B cell (primary cell): ENCODE measurements around the gene TLE2. TPM values are rescaled to one million over a fixed set of nuclear protein-coding genes. Genes with fewer than 3 reads are reported as not detected.
"Not testable (repeated sequence)": the region's sequence is repeated elsewhere in the genome, so short reads cannot be mapped to it uniquely, and the experiment has no call there.

ENCODE experiments used
- ATAC-seq: fragments of 200-7000 bp; cut with Tn5 transposase; one replicate; pipeline ENCODE4 v1.10.0; 2021; ENCODE audit warnings: low read depth, mild to moderate bottlenecking, moderate number of reproducible peaks, moderate library complexity
- CTCF ChIA-PET: fragments of 350-600 bp; sonication (Branson Sonifier 250); formaldehyde crosslinking; loops from one replicate; lab custom pipeline; 2021; ENCODE audit warnings: antibody characterized with exemption, inconsistent platforms; lab: Charles Lee
- POLR2A ChIA-PET: fragments of 350-600 bp; sonication (Branson Sonifier 250); formaldehyde crosslinking; loops from one replicate; lab custom pipeline; 2021; ENCODE audit warnings: antibody characterized with exemption; lab: Charles Lee
- DNase-seq: peaks from one replicate; pipeline ENCODE4 v3.0.0; 2013
- H2AFZ ChIP-seq: 2 replicates; pipeline ENCODE4 v1.6.1; 2012; ENCODE audit warnings: mild to moderate bottlenecking, low read depth, low read length; ENCODE audit not compliant: insufficient read depth, poor library complexity, severe bottlenecking
- H3K27ac ChIP-seq, 2 donors: 1 replicate in 1 of 2; 2 replicates in 1 of 2; pipeline ENCODE4 v1.5.1; 2012 to 2013; ENCODE audit warnings: low read length in 2 of 2, mild to moderate bottlenecking in 2 of 2, moderate library complexity in 1 of 2
- H3K27me3 ChIP-seq, 4 experiments: fragments of 200-600 bp in 1 of 4; sonication (generic) in 1 of 4; replicated peaks in 1 of 4; 1 replicate in 2 of 4; 2 replicates in 2 of 4; pipeline versions ENCODE4 v1.6.1 to v1.7.0; 2013 to 2016; ENCODE audit warnings: low read length in 3 of 4, mild to moderate bottlenecking in 2 of 4, mixed read lengths in 1 of 4, moderate library complexity in 1 of 4; ENCODE audit not compliant: insufficient read depth in 4 of 4, control insufficient read depth in 3 of 4; ENCODE audit errors: control extremely low read depth in 1 of 4
- H3K36me3 ChIP-seq, 2 experiments: replicated peaks in 1 of 2; 1 replicate in 1 of 2; 2 replicates in 1 of 2; pipeline versions ENCODE4 v1.6.1 to v1.7.1; 2013; ENCODE audit warnings: low read length in 1 of 2; ENCODE audit not compliant: insufficient read depth in 2 of 2, control insufficient read depth in 1 of 2; ENCODE audit errors: control extremely low read depth in 1 of 2, extremely low read depth in 1 of 2
- H3K4me1 ChIP-seq, 2 donors: fragments of 200-600 bp in 1 of 2; sonication (generic) in 1 of 2; 1 replicate in 1 of 2; 2 replicates in 1 of 2; pipeline versions ENCODE4 v1.5.1 to v1.6.1; 2013 to 2017; ENCODE audit warnings: low read length in 2 of 2; ENCODE audit not compliant: control insufficient read depth in 2 of 2, insufficient read depth in 2 of 2
- H3K4me2 ChIP-seq: replicated peaks from 2 replicates; pipeline ENCODE3; 2012; ENCODE audit warnings: mild to moderate bottlenecking, low read depth, low read length; ENCODE audit not compliant: poor library complexity, severe bottlenecking
- H3K4me3 ChIP-seq, 5 experiments: fragments of 200-600 bp in 1 of 5; sonication (generic) in 1 of 5; 1 replicate in 3 of 5; 2 replicates in 2 of 5; pipeline versions ENCODE4 v1.5.1 to v1.7.0; 2011 to 2016; ENCODE audit warnings: low read length in 4 of 5, mild to moderate bottlenecking in 4 of 5, low read depth in 2 of 5, control low read depth in 1 of 5, moderate library complexity in 1 of 5; ENCODE audit not compliant: insufficient read depth in 1 of 5; ENCODE audit errors: control extremely low read depth in 1 of 5, extremely low read depth in 1 of 5
- H3K79me2 ChIP-seq: fragments of 200-600 bp; sonication (generic); one replicate; pipeline ENCODE4 v1.6.0; 2016; ENCODE audit warnings: low read length; ENCODE audit not compliant: control insufficient read depth, insufficient read depth
- H3K9ac ChIP-seq: fragments of 200-600 bp; sonication (generic); 2 replicates; pipeline ENCODE4 v1.6.1; 2017; ENCODE audit warnings: mild to moderate bottlenecking, low read length, moderate library complexity
- H3K9me3 ChIP-seq, 3 donors: one replicate each; pipeline versions ENCODE4 v1.6.1 to v1.7.1; 2013; ENCODE audit warnings: low read length in 2 of 3; ENCODE audit not compliant: control insufficient read depth in 2 of 3, insufficient read depth in 1 of 3; ENCODE audit errors: control extremely low read depth in 1 of 3
- H4K20me1 ChIP-seq: 2 replicates; pipeline ENCODE4 v1.6.0; 2012; ENCODE audit warnings: mild to moderate bottlenecking, low read length; ENCODE audit not compliant: insufficient read depth, control insufficient read depth, poor library complexity, severe bottlenecking
- H3K27ac Mint-ChIP-seq: one replicate; pipeline ENCODE4 v1.8.0; 2021; ENCODE audit warnings: mixed read lengths
- H3K27me3 Mint-ChIP-seq: one replicate; pipeline ENCODE4 v1.8.0; 2021; ENCODE audit warnings: mixed read lengths
- H3K4me1 Mint-ChIP-seq: one replicate; pipeline ENCODE4 v1.8.0; 2021; ENCODE audit warnings: mixed read lengths
- H3K4me3 Mint-ChIP-seq: one replicate; pipeline ENCODE4 v1.8.0; 2021; ENCODE audit warnings: mixed read lengths
- H3K9me3 Mint-ChIP-seq: one replicate; pipeline ENCODE4 v1.8.0; 2022; ENCODE audit warnings: mixed read lengths; ENCODE audit not compliant: insufficient read depth
- EZH2 ChIP-seq: IDR thresholded peaks from 2 replicates; pipeline ENCODE4 v1.6.1; 2012; ENCODE audit warnings: borderline replicate concordance, low read depth, mild to moderate bottlenecking, moderate library complexity, low read length; ENCODE audit not compliant: insufficient read depth, poor library complexity, severe bottlenecking
- WGBS: methylation state at CpG from one replicate; pipeline ENCODE4 v1.1.5; 2013; ENCODE audit warnings: missing lambda C conversion rate; ENCODE audit not compliant: insufficient coverage; 5-methylcytosine and 5-hydroxymethylcytosine counted together
- intact Hi-C: fragments of 100-400 bp; cut with micrococcal nuclease; formaldehyde crosslinking; loops from one replicate; pipeline ENCODE4 v1.10.0; 2022
- polyA plus RNA-seq: library from polyadenylated mRNA; depleted of rRNA; stranded (reverse); fragments of >200 nt; gene quantifications from 2 replicates; pipeline ENCODE4 v1.2.3, GENCODE V29; 2012
- total RNA-seq, 2 donors: library from RNA; stranded (reverse); fragments of 120-200 nt in 1 of 2; gene quantifications; 1 replicate in 1 of 2; 2 replicates in 1 of 2; pipeline versions ENCODE4 v1.2.3 to v1.2.4, GENCODE V29; 2013 to 2022
- TF ChIP-seq, protein P1 (sequence below): fragments of 200-600 bp; IDR thresholded peaks from one replicate; pipeline ENCODE4 v1.8.0; 2022; ENCODE audit warnings: antibody characterized with exemption, mild to moderate bottlenecking

The TLE2 gene
- total and polyA plus RNA-seq, 2 donors (not counting 1 experiment from before 2014, with no cell fraction given) = 3.0 to 5.3 TPM

DNA sequence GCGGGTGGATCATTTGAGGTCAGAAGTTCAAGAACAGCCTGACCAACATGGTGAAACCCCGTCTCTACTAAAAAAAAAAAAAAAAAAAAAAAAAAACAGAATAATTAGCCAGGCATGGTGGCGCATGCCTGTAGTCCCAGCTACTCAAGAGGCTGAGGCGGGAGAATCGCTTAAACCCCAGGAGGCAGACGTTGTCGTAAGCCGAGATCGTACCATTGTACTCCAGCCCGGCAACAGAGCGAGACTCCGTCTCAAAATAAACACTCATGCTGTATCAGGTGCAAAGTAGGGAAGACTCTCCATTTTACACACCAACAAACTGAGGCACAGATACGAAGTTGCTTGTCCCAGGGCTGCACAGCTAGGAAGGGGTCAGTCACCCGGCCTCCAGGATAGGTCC is 36.1 kb downstream of the TLE2 start:
- Histone ChIP-seq H3K4me1 (no peaks in the 10 kb centered on the region), H3K9me3 (peaks cover 0 to 3% (median 0%) of the 10 kb centered on the region in 3 donors), H3K79me2 (no peaks in the 10 kb centered on the region), H3K9ac (no peak overlapping the region), H3K4me2 (no peak overlapping the region), H3K27me3 (peaks cover 0 to 3% (median 0%) of the 10 kb centered on the region in 4 experiments), H3K4me3 (no peak overlapping the region), H4K20me1 (no peaks in the 10 kb centered on the region), H3K36me3 (no peaks in the 10 kb centered on the region), H2AFZ (no peak overlapping the region), H3K27ac (no peak overlapping the region)
- CTCF ChIA-PET = no interaction called here
- Mint-ChIP-seq H3K27ac (no peak overlapping the region), H3K9me3 (no peaks in the 10 kb centered on the region), H3K4me3 (no peak overlapping the region), H3K4me1 (no peaks in the 10 kb centered on the region), H3K27me3 (peaks cover 3% of the 10 kb centered on the region)
- POLR2A ChIA-PET = no interaction called here
- intact Hi-C loops = no loop called here
- no peak for DNase-seq
- TF ChIP-seq, protein P1, sequence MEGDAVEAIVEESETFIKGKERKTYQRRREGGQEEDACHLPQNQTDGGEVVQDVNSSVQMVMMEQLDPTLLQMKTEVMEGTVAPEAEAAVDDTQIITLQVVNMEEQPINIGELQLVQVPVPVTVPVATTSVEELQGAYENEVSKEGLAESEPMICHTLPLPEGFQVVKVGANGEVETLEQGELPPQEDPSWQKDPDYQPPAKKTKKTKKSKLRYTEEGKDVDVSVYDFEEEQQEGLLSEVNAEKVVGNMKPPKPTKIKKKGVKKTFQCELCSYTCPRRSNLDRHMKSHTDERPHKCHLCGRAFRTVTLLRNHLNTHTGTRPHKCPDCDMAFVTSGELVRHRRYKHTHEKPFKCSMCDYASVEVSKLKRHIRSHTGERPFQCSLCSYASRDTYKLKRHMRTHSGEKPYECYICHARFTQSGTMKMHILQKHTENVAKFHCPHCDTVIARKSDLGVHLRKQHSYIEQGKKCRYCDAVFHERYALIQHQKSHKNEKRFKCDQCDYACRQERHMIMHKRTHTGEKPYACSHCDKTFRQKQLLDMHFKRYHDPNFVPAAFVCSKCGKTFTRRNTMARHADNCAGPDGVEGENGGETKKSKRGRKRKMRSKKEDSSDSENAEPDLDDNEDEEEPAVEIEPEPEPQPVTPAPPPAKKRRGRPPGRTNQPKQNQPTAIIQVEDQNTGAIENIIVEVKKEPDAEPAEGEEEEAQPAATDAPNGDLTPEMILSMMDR = no peak
- no peak for TF ChIP-seq EZH2
- WGBS = 88% methylated on average over 13 of the region's 14 CpGs
- ATAC-seq = no peak

DNA sequence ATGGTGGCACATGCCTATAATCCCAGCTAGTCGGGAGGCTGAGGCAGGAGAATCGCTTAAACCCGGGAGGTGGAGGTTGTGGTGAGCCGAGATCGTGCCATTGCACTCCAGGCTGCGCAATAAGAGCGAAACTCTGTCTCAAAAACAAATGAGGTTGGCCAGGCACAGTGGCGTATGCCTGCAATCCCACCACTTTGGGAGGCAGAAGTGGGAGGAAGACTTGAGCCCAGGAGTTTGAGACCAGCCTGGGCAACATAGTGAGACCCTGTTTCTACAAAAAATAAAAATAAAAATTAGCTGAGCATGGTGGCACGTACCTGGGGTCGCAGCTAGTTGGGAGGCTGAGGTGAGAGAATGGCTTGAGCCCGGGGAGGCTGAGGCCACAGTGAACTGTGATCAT is 36.7 kb downstream of the TLE2 start:
- H3K27ac ChIP-seq, H3K4me1 Mint-ChIP-seq, H4K20me1 ChIP-seq, H3K4me3 Mint-ChIP-seq, ATAC-seq, H3K9me3 ChIP-seq, H3K27me3 Mint-ChIP-seq, H3K27me3 ChIP-seq, POLR2A ChIA-PET, H3K4me3 ChIP-seq, H3K9me3 Mint-ChIP-seq, H3K79me2 ChIP-seq, H3K27ac Mint-ChIP-seq, H3K9ac ChIP-seq, intact Hi-C loops, DNase-seq, CTCF ChIA-PET, H3K4me2 ChIP-seq, H3K4me1 ChIP-seq, H3K36me3 ChIP-seq, H2AFZ ChIP-seq: not testable (repeated sequence)
- WGBS = 90% methylated on average over 7 of the region's 11 CpGs
